Astrocyte of the spinal cord (primary cell): ENCODE measurements around the gene ITPRID1.
"Not testable (repeated sequence)": the region's sequence is repeated elsewhere in the genome, so short reads cannot be mapped to it uniquely, and the experiment has no call there.

Experiments used
- DNase-seq: peaks from one replicate; pipeline ENCODE4 v3.0.0; 2011; ENCODE audit warnings: low read depth, low spot score
- H3K4me3 ChIP-seq: 2 replicates; pipeline ENCODE4 v1.5.1; 2011; ENCODE audit warnings: low read depth, mild to moderate bottlenecking, low read length, moderate library complexity
- CTCF ChIP-seq: IDR thresholded peaks from 2 replicates; pipeline ENCODE4 v1.5.1; 2012; ENCODE audit warnings: low read depth, mild to moderate bottlenecking, low read length, inconsistent platforms
- in situ Hi-C: cut with HindIII; loops from 2 replicates; pipeline ENCODE4 v1.10.0; 2017; ENCODE audit warnings: low sequenced_read_pairs

The ITPRID1 gene

GRCh38 chr7:31526864-31527263 lies 13.0 kb downstream of the ITPRID1 start:
- in situ Hi-C loops: no loop called here
- no peak overlapping the region for H3K4me3 ChIP-seq
- TF ChIP-seq CTCF: no peak
- no peak for DNase-seq

- no peak for TF ChIP-seq CTCF
- in situ Hi-C loops: no loop called here
- H3K4me3 ChIP-seq: no peak overlapping the region
- DNase-seq: no peak
These were observed 15.2 kb downstream of the ITPRID1 start for GRCh38 chr7:31529103-31529502.

GRCh38 chr7:31540651-31541185 lies 26.8 kb downstream of the ITPRID1 start:
- in situ Hi-C loops, DNase-seq, H3K4me3 ChIP-seq: not testable (repeated sequence)

- TF ChIP-seq CTCF: no peak
- no peak overlapping the region for H3K4me3 ChIP-seq
- no peak for DNase-seq
- in situ Hi-C loops: no loop called here
These were observed 31.7 kb downstream of the ITPRID1 start for GRCh38 chr7:31545549-31545948.

GRCh38 chr7:31549611-31550010 lies 35.7 kb downstream of the ITPRID1 start:
- no peak overlapping the region for H3K4me3 ChIP-seq
- in situ Hi-C loops: no loop called here
- no peak for TF ChIP-seq CTCF
- DNase-seq: no peak

GRCh38 chr7:31550432-31550831 lies 36.5 kb downstream of the ITPRID1 start:
- no peak overlapping the region for H3K4me3 ChIP-seq

GRCh38 chr7:31553661-31554081 lies 39.8 kb downstream of the ITPRID1 start:
- in situ Hi-C loops: no loop called here
- DNase-seq: no peak
- TF ChIP-seq CTCF: no peak
- H3K4me3 ChIP-seq: no peak overlapping the region

More at GRCh38 chr7:31550432-31550831, 36.5 kb downstream of the ITPRID1 start:
- in situ Hi-C loops: no loop called here
- DNase-seq: peak; percentile 1
- TF ChIP-seq CTCF: no peak
